HG03342 (cell line): ENCODE data around the gene ZG16.

Experiments
- ATAC-seq: cut with Tn5 transposase; IDR thresholded peaks from one replicate; pipeline ENCODE4 v1.9.1; 2021; ENCODE audit warnings: mild to moderate bottlenecking, moderate library complexity; ENCODE audit not compliant: unreplicated experiment

ZG16 gene

DNA sequence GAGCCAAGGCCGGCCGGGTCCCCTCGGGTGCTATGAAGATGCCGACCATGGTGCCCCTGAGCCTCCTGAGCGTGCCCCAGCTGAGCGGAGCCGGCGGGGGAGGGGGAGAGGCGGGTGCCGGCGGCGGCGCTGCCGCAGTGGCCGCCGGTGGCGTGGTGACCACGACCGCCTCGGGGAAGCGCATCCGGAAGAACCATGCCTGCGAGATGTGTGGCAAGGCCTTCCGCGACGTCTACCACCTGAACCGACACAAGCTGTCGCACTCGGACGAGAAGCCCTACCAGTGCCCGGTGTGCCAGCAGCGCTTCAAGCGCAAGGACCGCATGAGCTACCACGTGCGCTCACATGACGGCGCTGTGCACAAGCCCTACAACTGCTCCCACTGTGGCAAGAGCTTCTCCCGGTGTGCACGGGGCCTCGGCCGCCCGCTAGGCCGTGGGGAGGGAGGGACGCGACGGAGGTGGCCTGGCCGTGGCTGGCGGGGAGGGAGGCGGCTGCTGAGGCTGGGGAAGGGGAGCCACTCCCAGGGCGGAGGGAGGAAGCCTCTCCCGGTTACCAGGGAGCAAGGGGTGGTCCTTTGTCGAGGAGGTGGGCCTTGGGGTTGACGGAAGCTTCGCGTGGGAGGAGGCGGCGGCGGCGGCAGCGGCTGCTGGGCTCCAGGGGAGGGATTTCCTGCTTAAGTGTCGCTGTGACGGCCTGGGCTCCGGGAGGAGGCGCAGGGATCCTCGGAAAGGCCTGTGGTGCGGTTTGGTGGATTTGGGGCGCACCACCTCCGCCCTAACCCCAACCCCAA lies 29.6 kb downstream of the ZG16 start:
- ATAC-seq: no peak

GRCh38 chr16:29808219-29808900 lies 30.3 kb downstream of the ZG16 start:
- ATAC-seq: no peak

GRCh38 chr16:29809031-29809747 lies 31.1 kb downstream of the ZG16 start:
- ATAC-seq: no peak

DNA sequence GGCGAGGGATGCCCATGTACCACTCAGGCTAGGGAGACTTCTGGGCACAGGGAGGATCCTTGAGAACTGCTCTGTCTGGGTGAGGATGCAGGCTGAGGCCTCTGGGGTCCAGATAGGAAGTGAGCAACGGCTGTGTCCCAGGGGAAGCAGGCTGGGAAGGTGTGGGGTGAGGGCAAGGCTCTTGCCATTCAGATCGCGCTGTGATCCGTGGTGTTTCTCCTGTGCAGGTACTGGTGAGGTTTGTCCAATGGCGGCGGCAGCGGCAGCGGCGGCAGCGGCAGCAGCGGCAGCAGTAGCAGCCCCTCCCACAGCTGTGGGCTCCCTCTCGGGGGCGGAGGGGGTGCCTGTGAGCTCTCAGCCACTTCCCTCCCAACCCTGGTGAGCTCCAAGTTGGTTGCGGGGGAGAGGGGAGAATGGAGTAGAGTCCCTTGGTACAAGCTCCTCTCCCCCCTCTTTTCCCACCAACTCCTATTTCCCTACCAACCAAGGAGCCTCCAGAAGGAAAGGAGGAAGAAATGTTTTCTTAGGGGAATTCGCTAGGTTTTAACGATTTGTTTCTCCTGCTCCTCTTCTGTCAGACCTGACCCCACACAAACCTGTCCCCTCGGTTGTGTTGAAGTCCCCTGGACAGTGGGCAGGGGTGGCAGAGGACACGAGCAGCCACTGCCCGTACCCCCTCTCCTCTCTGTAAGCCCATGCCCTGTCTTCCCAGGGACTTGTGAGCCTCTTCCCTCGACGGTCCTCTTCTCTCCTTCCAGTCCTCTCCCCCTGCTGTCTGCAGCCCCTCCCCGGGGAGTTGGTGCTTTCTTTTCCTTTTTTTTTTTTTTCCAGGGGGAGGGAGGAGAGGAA lies 32.0 kb downstream of the ZG16 start:
- no peak for ATAC-seq

DNA sequence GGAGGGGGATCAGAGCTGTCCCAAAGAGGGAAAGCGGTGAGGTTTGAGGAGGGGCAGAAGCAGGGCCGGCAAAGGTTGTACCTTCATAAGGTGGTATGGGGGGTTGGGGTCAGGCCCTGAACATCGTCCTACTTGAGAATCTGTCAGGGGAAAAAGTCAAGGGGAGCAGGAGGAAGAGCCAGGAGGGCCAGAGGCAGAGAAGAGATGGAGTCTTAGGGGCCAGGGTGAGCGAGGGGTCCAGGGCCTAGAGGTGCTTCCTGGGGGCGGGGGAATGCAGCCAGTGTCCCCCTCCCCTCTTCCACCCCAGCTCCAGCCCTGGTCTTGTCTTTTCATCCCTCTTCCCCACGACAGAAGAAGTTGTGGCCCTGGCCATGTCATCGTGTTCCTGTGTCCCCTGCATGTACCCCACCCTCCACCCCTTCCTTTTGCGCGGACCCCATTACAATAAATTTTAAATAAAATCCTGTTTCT lies 32.7 kb downstream of the ZG16 start:
- no peak for ATAC-seq

- ATAC-seq: peak; percentile 29
Observed at GRCh38 chr16:29811170-29811895, 33.3 kb downstream of the ZG16 start.

GRCh38 chr16:29811896-29812665 lies 34.0 kb downstream of the ZG16 start, which contains the start of gene PRRT2:
TSS of gene PRRT2 (plus strand) at chr16:29812193. CDS start at chr16:29813055, 862 bp downstream.
- no peak for ATAC-seq

- no peak for ATAC-seq
Observed at GRCh38 chr16:29812754-29813643, 34.9 kb downstream of the ZG16 start.

DNA sequence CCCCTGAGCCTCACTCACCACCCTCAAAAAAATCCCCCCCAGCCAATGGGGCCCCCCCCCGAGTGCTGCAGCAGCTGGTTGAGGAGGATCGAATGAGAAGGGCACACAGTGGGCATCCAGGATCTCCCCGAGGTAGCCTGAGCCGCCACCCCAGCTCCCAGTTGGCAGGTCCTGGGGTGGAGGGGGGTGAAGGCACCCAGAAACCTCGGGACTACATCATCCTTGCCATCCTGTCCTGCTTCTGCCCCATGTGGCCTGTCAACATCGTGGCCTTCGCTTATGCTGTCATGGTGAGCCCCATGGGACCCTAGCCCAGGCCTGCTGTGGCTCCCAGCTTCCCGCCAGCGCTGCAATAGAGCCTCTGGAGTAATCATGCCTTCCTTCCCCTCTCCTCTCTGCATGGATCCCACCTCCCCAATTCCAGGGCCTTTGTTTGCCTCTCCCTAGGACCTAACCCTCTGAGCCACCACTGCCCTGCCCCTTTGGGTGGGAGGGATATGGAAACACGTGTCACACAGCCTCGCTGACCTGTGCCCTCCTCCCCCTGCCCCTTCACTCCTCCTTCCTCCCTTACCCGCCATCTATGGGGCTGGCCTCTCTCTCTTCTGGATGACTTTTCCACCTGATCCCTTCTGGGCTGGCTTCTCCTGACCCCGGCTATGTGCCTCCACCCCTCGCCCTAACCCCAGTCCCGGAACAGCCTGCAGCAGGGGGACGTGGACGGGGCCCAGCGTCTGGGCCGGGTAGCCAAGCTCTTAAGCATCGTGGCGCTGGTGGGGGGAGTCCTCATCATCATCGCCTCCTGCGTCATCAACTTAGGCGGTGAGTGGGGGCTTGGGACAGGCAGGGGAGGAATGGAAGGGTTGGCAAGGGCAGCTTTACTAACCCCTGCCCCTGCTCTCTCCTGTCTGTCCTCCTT lies 35.8 kb downstream of the ZG16 start:
- no peak for ATAC-seq

DNA sequence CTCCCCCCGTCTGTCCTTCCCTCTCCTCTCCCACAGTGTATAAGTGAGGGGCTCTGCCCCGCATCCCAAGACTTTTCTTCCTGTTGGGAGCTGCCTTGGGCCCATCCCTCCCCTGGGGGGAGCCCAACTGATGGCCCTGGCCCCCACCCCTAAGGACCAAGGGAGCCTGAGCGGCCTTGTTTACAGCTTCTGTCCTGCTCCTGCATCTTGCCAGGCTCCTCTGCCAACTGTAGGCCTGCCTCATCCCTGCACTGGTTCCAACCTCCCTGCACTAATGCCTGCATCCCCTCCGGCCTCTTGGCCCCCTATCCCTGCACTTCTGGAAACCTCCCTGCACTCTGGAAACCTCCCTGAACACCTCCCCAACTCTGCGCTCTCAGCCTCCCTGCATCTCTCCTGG lies 36.5 kb downstream of the ZG16 start:
- no peak for ATAC-seq

- ATAC-seq: no peak
Observed at GRCh38 chr16:29815032-29815721, 37.1 kb downstream of the ZG16 start.

- ATAC-seq: peak; percentile 55
Observed at GRCh38 chr16:29815793-29816693, 38.0 kb downstream of the ZG16 start, which contains the start of gene PAGR1. TSS of gene PAGR1 (plus strand) at chr16:29816152. CDS start at chr16:29816526, 374 bp downstream.

GRCh38 chr16:29816694-29817441 lies 38.8 kb downstream of the ZG16 start:
- peak; percentile 7 for ATAC-seq

DNA sequence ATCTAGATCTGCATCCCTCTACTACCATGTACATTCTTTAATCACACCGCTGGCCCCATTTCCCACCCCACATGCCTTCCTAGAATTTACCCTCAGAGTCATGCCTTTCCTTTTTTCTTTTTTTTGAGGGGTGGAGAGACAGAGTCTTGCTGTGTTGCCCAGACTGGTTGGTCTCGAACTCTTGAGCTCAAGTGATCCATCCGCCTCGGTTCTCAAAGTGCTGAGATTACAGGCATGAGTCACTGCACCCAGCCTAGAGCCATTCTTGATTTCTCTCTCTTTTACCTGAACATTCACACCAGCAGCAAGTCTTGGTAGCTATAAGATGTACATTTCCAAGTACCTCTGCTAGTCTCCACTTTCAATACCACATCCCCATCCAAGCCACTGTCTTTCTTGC lies 40.0 kb downstream of the ZG16 start:
- ATAC-seq: no peak

GRCh38 chr16:29819506-29819905 lies 41.5 kb downstream of the ZG16 start:
- ATAC-seq: no peak
